Brain pericyte (primary cell): ENCODE results near the gene GRAMD1B.

ENCODE experiments used
- DNase-seq: peaks from one replicate; pipeline ENCODE4 v3.0.0-alpha.2; 2012; ENCODE audit warnings: low read depth, low spot score

The GRAMD1B gene

DNA sequence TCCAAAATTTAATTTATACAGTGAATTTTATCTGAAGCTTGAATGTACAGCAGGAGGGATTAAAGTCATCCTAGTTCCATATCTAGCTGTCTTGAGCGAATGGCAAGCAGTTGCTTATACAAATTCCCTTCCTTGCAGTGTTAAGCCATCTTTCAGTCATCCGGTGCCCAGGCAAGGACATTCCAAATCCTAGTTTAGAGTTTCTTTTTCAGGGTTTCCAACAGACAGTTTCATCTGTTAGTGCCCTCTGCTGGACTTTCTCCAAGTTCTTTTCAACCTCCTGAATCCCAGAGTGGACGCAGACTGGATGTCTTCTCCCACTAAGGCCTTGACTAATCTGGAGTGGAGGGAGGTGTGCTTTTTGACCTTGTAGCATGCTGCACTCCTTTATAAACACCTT is 45.4 kb downstream of the GRAMD1B start:
- no peak for DNase-seq

DNA sequence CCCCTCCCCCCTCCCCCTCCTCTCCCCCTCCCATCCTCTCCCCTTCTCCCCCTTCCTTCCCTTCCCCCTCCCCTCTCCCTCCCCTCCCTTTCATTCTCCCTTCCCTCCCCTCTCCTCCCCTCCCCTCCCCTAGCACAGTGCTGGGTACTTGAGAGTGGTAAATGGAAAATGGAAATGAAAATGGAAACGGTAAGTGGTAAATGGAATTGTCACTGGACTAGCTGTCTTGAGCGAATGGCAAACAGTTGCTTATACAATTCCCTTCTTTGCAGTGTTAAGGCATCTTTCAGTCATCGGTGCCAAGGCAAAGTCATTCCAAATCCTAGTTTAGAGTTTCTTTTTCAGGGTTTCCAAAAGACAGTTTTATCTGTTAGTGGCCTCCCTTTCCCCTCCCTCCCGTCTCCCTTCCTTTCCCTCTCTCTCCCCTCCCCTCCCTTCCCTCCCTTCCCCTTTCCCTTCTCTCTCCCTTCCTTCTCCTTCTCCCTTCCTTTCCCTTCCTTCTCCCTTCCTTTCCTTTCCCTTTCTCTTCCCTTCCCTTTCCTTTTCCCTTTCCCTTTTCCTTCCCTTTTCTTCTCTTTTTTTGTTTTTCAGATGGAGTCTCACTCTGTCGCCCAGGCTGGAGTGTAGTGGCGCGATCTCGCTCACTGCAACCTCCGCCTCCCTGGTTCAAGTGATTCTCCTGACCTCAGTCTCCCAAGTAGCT is 47.3 kb downstream of the GRAMD1B start:
- DNase-seq: no peak

GRCh38 chr11:123478352-123478987 is 48.4 kb downstream of the GRAMD1B start:
- peak; percentile 43 for DNase-seq

DNA sequence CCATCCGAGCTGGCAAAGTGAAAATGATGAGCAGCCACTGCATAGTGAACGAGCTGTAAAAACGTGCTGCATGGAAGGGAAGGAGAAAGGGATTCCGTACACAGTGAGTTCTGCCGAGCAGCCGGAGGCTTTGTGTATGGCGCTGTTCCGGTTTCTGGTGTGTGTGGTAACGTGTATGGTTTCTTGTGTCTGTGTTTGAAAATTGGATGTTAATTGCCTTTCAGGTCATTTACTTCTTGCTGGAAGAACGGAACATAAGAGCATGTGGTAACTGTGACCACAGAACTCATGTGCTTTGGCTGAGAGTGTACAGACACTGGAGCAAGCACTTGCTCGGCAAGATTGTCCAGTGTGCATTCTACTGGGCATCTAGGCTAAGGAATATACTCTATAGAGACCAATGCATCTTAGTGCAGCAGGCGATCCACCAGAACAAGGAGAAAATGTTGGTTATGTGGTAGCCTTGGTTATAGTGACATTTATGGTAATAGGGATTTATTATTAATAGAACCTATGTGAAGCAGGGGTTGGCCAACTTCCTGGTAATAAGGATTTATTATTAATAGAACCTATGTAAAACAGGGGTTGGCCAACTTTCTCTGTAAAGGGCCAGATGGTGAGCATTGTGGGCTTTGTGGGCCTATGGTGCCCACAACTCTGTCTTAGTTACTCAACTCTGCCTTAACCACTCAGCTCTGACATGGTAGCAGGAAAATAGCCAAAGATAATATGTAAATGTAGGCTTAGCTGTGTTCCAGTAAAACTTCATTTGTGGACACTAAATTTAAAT is 49.2 kb downstream of the GRAMD1B start:
- DNase-seq: no peak

GRCh38 chr11:123480290-123480815 is 50.3 kb downstream of the GRAMD1B start:
- no peak for DNase-seq

DNA sequence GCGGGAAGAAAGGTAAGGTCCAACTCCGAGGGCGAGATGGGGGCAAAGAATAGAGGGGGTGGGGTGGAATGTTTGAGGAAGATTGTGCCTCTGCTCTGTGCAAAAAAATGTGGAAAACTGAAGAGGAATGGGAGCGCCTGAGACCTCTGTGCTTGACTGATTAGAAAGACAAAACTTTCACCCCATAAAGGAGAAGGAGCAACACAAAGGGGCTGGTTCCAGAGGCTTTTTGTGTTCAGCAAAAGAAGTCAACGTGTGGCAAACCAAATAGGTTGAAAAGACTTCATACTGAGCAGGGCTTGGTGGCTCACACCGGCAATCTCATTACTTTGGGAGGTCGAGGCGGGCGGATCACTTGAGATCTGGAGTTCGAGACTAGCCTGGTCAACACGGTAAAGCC is 50.8 kb downstream of the GRAMD1B start:
- DNase-seq: no peak

DNA sequence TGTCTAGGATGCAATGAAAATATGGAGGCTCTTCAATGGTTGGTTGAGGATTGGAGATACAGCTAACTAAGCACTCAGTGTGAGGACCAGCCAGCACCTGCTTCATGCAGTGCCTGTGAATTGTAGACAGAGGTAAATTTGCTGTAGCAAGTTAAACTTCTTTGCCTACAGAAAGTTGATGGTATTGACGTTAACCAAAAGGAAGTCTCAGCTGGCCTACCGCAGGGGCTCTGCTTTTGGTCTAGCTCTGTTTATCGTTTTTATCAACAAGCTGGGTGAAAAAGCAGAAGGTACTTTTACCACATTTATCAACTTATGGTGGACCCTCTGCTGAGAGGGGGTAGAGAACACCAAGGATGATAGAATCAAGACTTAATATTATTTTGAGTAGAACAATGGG is 51.6 kb downstream of the GRAMD1B start:
- DNase-seq: no peak

DNA sequence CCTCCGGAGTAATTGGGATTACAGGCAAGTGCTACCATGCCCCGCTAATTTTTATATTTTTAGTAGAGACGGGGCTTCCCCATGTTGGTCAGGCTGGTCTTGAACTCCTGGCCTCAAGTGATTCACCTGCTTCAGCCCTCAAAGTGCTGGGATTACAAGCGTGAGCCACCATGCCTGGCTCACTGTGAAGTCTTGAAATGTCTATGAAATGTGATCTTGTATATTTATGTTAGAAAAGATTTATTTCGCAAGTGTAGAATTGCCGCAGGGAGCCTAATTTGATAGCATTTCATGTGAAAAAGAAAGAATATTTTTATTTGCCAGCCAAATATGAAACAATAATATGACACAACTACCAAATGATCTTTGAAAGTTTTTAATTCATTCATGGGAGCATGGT is 52.1 kb downstream of the GRAMD1B start:
- no peak for DNase-seq

- DNase-seq: no peak
These were observed 53.0 kb downstream of the GRAMD1B start for GRCh38 chr11:123483058-123483457.

DNA sequence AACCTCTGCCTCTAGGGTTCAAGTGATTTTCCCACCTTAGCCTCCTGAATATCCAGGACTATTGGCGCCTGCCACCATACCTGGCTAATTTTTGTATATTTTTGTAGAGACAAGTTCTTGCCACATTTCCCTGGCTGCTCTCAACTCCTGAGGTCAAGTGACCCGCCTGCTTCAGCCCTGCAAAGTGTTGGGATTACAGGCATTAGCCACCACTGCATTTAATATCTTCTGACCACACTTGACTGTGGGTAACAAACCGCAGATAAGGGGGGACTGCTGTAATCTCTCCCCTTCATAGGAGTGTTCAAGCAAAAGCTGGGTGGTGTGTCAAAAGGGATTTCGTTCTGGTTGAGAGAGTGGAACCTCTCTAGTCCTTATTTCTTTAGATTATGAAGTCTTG is 53.4 kb downstream of the GRAMD1B start:
- no peak for DNase-seq

DNA sequence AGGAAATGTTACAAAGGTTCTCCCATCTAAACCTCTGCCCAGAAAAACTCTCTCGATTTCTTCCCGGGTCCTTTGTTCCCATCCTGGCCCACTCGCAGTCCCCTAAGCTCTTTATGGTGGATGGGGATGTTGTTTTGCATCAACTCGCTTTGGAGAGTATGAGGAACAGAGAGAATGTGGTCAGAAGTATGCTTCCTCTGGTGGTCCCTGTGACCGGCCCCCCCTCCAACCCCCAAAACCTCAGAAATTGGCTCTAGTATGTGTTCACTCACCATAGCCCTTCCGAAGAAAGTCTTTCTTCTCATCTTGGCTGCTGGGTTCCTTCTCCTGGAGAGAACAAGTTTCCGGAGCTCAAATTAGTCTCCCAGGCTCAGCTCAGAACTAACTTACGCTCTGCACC is 54.4 kb downstream of the GRAMD1B start:
- DNase-seq: no peak

DNA sequence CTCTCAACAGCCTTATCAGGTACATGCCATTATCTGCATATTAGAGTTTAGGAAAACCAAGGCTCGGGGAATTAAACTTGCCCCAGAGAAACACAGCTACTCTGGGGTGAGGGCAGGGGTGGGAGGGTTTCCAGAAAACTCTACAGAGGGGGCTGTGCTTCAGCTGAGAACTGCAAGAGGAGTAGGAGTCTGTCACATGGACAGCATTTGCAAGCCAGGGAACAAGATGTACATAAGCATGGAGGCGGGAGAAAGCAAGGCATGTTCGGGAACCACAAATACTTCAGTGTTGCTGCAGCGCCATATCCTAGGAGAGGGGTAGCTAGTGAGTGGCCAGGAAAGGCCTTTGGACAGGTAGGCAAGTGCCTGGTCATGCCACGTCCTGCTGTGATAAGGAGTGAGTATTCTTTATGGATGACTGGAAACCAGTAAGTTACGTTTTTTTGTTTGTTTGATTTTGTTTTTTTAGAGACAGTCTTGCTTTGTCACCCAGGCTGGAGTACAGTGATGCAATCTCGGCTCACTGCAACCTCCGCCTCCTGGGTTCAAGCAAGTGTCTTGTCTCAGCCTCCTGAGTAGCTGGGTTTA is 57.2 kb downstream of the GRAMD1B start:
- DNase-seq: no peak

- DNase-seq: no peak
These were observed 60.5 kb downstream of the GRAMD1B start for GRCh38 chr11:123490527-123490926.

GRCh38 chr11:123491241-123491640 is 61.2 kb downstream of the GRAMD1B start:
- no peak for DNase-seq

GRCh38 chr11:123493349-123494063 is 63.4 kb downstream of the GRAMD1B start:
- DNase-seq: no peak

DNA sequence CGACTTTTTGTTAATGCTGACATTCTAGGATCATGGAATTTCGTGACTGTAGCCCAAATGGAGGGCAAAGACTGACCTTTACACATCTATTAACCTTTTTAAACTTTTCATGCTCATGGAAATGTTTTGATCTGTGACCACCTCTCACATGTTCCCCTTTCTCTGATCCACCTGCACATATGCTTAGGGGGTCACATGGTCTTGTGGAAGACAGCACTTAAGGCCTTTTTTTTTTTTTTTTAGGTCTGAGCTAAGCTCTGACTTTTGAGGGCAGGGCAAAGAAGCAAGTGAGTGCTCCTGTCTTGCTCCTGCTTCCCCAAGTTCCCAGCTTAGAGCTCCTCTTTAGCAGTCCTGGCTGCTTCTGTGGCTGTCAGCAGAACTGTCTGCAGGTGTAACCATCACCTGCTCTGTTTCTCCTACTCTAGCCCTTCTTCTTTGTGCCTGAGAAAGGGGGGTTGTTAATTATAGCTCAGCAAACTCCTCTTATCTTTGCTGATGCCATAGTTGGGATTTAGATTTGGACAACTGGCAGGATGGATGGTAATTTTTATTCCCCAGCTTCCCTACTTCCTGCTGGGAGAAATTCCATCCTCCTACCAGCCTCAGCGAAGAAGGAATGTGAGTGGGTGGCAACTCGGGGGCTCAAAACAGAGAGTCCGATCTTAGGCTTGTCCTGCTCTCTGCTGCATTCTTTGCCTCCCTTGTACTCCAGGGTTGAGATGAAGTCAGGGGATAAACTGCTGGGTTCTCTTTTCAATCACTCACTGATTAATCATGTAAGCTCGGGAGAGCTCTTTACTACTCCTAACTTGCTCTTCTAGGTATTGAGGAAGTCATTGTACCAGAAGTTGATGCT is 64.4 kb downstream of the GRAMD1B start:
- no peak for DNase-seq

DNA sequence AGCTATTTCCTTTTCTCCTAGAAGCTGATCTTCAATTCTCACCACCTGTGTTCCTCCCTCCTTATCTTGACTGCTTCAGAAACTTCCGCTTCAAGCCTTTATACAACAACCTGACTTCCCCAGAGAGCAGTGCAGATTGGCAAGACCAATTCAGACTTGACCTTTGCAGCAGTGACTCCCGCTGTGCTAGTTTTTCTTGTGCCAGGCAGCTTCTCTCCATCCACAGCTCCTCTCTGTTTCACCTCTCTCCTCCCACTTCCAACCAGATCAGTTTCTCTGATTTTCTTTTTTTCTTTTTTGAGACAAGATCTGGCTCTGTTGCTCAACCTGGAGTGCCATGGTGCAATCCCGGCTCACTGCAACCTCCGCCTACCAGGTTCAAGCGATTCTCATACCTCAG is 74.3 kb downstream of the GRAMD1B start:
- no peak for DNase-seq

GRCh38 chr11:123505546-123506299 is 75.7 kb downstream of the GRAMD1B start:
- DNase-seq: no peak

DNA sequence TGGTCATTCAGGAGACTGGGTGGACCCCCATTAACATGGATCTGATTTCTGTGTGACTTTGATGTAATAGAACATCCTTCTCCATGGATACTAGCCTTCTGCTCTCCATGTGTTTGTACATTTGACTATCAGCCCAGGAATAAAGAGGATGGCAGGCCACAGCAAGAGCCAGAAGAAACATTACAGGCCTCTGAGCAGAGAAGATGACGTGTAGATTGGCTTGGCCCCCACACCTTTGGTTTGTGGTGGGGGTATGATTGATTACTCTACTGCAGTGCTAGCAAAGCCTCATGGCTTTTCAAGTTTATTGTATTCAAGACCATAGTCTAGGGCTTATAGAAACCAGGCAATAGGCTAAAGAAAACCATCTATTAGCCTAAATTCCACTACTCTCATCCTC is 77.0 kb downstream of the GRAMD1B start:
- DNase-seq: no peak
